HL-60/S4 treated with retinoic acid at 250 ng/mL for 4 days and 3 days (cell line): Measurements from ENCODE around the gene TSPAN11.

Source experiments
- in situ Hi-C: fragments of 300-500 bp; cut with MboI; formaldehyde crosslinking; loops from 2 replicates; pipeline ENCODE4 v1.7.0; 2022; ENCODE audit warnings: low sequenced_read_pairs

The TSPAN11 gene

DNA sequence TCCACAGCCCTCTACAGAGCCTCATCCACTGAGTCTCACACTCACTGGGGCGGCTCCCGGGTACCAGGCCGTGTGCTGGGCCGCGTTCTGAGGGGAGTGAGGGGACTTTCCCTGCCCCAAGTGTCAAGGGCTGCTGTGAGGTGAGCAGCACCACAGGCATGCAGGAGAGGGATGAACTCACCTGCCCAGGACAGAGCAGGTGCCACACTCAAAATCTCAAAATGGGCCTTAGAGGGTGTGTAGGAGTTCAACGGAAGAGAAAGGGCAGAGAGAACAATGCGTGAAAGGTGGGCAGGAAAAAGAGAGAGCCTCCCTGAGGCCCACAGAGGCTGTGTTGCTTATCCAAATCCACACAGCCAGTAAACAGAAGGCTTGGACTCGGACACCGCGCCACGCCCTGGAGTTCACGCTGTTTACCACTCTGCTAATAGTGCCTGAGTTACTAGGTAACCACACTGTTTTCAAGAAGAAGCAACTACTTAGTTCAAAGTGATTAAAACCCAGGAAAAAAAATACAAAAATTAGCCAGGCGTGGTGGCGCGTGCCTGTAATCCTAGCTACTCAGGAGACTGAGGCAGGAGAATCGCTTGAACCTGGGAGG, 32.7 kb downstream of the TSPAN11 start:
- in situ Hi-C loops: no loop called here

DNA sequence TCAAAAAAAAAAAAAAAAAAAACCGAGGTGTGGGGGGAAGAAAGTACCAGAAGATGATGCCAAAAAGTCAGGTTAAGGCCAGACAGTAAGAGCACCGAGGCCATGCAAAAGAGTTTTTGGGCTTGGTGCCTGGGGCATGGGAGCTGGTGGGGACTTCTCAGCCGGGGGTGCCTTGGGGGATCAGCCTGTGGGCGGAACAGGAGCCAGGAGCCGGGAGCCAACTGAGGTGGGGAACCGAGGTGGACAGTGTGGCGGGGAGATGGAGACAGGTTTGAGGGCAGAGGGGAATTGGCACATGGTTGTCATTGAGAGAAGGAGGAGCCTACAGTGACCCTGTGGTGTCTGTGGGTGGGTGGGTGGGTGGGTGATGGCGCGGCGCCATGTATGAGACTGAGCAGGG, 33.2 kb downstream of the TSPAN11 start:
- in situ Hi-C loops: no loop called here

DNA sequence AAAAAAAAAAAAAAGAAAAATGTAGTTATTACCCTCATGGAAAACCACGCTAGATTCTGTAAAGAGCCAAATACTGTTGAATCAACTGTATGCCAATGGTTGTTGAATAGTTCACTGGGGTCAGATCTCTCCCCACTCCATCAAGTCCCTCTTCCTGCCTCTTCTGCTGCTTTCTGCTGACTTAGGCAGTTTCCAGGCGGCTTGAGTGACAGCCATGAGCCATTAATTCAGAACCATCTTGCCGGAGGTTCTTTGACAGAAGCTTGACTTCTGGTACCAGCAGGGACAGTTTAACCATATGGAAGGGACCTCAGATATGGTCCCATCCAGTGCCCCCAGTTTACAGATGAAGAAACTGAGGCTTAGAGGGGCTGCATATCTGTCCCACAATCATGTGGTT, 34.5 kb downstream of the TSPAN11 start:
- in situ Hi-C loops: no loop called here

DNA sequence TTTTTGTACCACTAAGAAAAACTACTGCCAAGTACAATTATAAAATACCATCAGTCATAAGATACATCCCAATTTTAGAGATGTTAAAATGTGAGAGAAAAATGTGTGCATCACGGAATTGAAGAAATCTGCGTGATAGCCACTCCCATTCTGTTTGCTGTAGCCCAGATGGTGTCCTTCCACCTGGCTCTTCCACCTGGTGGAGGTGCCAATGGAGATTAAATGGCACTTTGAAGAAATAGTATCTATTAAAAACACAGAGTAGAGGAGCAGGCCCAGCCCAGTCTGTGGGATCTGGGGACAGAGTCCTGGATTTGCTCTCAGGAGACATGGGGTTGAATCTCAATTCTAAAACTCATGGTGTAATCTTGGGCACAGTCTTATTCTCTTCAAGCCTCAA, 35.5 kb downstream of the TSPAN11 start:
- in situ Hi-C loops: no loop called here

DNA sequence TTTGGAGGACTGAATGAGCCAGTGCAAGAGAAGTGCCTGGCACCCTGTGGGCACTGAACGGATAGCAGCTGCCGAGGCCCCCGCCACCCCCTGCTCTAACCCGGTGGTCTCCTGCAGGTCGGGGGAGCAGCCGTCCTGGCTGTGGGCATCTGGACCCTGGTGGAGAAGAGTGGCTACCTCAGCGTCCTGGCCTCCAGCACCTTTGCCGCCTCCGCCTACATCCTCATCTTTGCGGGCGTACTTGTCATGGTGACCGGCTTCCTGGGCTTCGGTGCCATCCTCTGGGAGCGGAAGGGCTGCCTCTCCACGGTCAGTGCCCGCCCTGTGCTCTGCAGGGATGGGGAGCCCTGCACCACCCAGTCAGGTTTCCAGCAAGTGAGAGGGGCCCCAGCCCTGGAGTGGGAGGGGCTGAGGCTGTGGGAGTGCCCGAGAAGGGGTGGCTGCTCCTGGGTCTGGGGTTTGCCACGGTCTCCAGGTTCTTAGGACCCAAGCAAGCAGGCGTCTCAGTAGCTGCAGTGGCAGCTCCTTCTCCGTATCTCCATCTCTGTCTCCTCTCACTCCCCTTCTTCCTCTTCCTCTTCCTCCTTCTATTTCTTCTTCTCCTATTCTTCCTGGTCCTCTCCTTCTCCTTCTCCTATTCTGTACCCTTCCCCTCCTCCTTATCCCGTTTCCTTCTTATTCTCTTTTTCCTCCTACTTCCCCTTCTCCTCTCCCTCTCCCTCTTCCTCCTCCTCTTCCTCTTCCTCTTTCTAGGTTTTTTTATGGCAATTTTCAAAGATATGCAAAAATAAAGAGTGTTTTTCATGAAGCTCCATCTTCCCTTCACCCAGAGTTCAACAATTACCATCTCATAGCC, 37.4 kb downstream of the TSPAN11 start:
- in situ Hi-C loops: no loop called here

DNA sequence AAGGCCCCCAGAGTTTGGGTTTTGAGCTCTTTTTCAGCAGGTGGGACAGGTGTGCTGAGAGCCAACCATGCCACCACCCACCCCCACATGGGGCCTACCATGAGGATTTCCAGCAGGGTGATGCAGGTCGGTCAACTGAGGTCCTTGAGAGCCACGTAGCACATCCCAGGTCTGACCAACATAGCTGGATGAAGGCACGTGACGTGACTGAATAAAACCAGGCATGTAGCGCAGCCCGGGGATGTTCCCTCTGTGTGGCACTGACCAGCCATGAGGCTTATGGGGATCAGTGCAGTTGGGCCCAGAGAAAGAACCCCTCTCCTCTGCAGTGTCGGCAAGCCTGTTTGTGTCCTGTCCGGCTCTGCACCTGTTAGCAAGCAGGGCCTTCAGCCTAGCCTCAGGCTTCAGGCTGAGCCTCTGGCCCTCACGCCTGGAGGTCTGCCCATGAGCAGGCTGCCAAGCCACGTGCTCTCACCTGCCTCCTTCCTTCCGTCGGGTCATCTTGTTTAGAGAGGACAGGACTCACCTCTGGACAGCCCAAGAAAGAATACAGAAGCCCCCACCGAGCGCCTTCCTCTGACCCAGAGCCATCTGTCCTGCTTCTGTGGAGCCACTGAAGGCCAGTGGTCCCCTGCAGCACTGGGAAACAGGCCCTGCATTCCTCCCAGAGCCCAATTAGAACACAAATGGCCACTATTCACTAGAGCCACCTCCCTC, 38.5 kb downstream of the TSPAN11 start:
- in situ Hi-C loops: no loop called here

DNA sequence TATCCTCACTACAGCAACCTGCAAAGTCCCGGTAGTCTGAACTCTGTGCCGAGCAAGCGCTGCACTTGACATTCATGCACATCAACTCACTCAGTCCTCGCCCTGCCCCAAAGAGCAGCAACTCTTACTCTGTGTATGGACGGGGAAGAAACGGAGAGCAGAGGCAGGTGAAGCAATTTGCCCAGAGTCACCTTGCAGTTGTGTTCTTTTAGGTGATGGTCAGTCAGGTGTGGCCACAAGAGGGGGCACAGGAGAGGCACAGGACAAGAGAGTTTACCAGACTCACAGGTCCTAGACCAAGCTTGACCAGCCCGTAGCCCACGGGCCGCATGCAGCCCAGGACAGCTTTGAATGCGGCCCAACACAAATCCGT, 39.1 kb downstream of the TSPAN11 start:
- in situ Hi-C loops: no loop called here

DNA sequence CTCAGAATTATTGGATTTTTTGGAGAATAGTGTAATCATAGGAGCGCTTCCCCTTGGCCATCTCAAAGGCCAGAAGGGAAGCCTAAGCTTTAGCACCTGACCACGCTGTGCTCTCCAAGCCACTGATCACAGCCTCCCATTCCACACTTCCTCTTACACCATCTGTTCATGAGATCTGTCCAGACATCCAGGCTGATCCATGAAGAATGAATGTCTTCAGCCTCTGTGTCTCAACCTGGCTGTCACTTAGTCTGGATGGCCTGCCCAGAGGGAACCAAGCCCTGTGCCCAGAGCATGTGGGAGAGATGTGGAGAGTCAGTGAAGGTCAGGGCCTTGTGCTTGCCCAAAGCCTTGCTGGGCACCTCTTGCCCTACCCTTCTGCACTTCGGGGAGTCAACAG, 40.5 kb downstream of the TSPAN11 start:
- in situ Hi-C loops: no loop called here

DNA sequence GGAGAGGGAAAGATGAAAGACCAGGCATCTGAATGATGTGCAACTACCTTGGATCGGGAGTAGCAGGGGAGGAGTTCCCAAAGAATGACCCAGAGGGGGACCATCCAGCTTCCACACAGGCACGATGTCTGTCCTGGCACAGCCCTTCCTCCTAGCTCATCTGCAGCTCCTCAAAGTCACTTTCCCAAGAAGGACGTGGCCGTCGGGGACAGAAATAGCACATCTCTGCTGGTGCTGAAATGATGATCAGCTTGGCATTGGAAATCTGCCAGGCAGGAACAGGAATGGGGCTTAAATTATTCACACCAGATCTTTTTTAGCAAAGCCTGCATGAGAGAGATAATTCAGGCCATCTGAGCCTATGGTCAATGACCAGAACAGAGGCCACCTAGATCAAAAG, 41.7 kb downstream of the TSPAN11 start:
- in situ Hi-C loops: no loop called here

DNA sequence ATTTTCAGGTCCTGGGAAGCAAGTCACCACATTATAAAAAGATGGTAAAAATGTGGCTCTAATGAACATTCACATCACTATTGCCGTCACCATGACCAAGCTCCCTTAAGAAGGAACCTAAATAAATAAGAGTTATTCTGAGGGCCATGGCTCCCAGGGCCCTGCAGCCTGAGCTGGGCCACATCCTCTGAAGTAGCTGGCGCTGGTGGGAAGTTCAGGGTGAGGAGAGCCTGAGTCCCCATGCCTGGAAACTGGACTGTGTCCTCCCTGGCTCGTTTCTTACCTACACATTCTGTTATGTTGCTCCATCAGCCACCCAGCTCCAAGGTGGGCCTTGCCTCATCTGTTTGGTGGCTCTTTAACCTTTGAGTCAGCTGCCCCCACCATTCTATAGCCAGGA, 42.5 kb downstream of the TSPAN11 start:
- in situ Hi-C loops: no loop called here

DNA sequence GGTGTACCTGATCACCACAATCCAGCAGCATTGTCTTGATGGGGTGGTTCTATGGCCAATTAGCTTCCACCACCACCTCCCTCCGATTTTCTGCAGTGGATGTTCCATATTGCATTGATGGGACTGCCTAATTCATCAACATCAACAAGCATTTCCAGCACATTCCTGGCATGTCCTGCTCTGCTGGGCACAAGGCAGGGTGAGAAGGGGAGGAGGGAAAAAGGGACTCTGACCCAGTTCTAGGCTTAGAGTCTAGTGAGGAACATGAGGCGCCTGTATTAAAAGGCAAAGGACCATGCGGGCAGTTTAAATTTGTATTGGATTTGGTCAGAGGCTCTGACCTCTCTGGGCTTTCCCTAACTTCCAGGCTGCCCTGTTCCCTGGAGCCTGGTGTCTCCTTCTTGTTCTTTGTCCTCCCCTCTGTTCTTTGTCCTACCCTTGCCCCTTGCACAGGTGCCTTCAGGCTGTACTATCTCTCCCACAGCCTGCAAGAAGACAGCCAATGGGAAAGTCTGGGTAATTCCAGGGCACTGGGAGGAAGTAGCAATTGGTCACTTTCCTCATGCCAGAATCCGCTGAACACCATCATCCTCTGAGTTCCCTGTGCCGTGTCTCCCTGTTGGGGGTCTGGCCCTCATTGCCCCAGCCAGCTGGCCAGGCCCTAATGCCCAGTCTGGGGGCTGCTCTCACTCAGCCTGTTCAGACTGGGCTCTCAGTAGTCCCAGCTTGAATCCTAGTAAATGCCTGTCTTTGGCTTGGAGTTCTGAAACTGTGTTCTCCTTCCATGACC, 43.3 kb downstream of the TSPAN11 start:
- in situ Hi-C loops: no loop called here

DNA sequence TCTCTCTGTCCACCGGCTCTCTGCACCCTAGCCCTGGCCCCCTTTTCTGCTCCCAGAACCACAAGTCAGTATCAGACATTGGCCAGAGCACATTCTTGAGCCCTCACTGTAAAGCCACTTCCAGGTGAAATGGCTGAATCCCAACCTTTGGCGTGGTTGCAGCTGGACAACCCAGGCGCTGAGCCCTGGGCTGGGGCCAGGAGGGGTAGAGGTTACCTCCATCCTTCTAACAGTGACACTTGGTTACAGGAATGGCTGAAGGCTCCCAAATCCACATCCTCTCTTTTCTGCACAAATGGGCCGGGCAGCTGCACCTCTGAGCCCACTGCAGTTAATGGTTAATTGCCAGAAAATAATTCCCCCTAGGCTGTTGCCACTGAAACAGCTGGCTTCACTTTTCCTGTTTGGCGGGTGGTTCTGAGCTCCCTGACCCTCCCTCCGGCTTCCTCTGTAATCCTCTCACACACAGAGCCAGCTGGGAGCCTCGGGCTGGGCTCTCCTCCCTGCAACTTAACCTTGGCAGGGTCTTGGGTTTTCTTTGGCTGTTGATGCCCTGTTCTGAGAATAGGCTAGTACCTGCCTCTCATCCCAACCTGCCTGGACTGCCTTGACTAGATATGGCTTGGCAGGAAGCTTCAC, 44.1 kb downstream of the TSPAN11 start:
- in situ Hi-C loops: no loop called here

DNA sequence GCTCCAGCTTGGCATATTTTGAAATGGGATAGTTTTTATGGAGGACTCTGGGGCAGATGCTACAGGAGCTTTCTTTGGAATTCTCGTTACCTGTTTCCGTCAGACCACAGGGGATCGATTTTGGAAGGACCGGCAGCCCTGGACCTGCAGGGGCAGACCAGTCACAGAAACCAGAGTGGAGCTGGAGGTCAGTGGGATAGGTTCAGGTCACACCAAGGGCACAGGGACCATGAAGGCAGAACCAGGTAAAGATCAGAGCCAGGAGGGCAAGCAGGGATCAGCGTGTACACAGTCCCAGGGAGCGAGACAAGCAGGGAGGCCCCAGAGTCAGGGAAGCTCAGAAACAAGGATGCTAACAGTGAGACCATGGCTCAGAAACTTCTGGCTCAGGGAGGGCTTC, 45.5 kb downstream of the TSPAN11 start:
- in situ Hi-C loops: no loop called here

DNA sequence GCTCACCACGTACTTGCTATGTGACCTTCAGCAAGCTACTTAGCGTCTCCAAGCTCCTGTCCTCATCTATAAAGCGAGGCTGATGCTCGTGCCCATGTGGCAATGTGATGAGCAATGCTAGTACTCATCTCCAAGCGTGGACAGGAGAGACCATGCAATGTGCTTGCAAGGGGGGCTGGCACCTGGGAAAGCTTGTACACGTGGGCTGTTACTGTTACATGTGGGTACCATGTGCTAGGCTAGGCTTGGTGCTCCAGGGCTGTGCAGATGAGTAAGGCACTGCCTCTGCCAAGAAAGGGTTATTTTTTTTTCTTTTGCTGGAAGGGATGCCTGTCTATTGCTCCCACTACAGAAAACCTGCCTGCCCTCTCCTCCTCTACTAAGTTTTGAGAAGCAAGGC, 46.6 kb downstream of the TSPAN11 start:
- in situ Hi-C loops: no loop called here

DNA sequence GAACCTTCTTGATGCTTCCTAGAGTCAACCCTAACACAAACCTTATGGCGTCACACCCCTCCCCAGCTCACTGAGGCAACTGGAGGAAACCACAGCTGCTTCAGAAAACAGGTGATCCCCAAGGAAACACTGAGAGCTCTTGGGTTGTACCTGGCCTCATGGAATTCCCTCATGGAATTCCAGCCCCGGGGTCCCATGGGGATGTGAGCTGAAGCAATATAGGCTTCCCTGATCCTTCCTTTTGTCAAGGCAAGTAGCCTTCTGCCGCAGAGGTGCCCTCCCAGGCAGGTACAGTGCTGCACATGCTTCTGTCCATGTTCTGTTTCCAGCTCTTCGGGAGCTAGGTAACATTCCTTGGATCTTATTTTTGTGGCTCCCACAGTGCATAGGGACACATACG, 47.3 kb downstream of the TSPAN11 start:
- in situ Hi-C loops: no loop called here

DNA sequence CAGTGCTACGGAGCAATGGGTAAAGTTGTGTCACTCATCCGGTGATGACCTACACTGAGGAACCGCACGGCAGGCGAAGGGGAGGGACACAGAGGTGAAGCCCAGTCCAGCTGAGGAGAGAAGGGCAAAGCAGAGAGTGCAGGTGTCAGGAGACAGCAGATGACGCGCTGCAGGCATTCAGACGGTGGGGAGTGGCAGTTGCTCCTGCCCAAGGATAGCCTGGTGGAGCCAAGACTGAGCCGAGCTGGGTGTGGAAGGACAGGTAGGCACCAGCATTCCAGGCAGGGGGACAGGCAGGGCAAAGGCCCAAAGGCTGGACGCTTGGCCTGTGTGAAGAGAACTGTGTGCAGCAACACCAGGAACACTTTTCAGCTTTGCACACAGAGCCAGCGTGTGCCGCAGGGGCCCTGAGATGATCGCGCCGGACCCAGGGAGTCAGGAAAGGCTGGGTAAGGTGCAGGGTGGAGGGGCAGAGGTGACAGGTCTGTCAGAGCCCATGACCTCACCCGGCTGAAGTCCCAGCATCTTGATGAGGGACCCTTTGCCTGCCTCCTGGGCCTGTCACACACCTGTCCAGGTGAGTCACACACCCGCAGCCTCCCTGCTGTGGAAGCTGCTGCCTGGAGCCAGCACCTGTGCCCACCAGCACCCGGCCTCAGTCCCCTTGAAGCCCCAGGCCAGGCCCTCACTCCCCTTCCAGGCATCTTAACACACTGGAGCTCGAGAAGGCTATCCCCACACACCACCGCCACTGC, 48.4 kb downstream of the TSPAN11 start:
- in situ Hi-C loops: no loop called here

DNA sequence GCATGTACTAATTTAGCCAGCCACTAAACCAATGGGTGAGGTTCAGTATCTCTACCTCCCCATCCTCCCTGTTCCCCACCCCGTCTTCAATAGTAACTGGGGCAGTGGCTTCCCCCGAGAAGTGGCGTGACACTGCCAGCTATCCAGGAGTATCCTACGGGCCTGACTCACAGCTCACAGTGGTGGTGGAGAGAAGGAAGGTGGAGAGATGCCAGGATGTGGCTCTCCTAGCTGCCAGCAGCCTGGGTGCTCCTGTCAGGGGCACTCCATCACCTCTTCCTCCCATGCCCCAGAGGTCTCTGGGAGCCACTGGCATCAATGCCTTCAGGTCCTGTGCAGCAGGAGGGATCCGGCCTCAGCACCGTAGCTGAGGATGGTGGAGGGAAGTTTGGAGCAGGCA, 49.0 kb downstream of the TSPAN11 start:
- in situ Hi-C loops: no loop called here

DNA sequence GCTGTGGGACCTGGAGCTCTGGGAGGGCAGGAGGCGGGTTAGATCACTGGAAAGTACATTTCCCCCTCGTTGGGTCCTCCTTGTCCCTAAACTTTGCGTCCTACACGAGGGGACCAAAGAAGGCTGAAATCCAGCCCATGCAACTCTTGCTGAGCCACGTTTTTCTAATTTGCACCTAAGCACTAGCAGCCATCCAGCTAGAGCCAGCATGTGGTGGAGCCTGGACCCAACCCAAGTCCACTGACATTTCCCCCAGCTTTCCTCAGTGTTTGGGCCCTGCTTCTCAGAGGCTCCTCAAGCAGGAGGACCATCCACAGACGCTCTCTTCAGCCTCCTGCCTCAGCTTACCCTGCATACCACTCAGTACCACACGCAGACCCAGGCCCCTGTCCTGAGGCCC, 49.7 kb downstream of the TSPAN11 start:
- in situ Hi-C loops: no loop called here

DNA sequence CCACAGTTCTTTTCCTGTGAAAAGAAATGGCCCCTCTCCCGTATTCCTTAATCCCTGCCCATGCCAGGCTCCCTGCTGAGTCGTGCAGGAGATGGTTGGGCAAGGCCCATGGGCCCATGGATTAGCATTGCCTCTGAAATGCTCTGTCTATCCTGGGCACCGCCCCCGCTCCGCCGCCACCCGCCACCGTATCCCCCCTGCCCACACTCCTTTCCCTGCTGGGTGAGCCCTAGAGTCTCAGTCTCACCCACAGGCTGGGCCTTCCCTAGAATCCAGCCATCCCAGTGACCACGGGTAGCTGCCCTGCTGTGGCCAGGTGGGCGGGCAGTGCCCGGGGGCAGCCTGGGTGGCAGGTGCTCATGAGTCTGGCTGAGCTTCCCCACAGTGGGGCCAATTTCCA, 50.6 kb downstream of the TSPAN11 start:
- in situ Hi-C loops: no loop called here
